Thyroid gland (tissue), 4 donors: ENCODE results near the gene RAB11FIP4. TPM values are rescaled to one million over a fixed set of nuclear protein-coding genes. Genes with fewer than 3 reads are reported as not detected.

ENCODE experiments used
- DNase-seq, 2 donors: peaks; one replicate each; pipeline ENCODE4 v3.0.0-alpha.2; 2019
- H3K27ac ChIP-seq, 3 donors: fragments of 200-600 bp; sonication (generic); 1 replicate in 2 of 3; 2 replicates in 1 of 3; pipeline ENCODE4 v1.5.1; 2016 to 2019; ENCODE audit warnings: mild to moderate bottlenecking in 1 of 3, moderate library complexity in 1 of 3
- H3K27me3 ChIP-seq: fragments of 200-600 bp; sonication (generic); one replicate; pipeline ENCODE4 v1.5.1; 2019
- H3K36me3 ChIP-seq, 2 donors: fragments of 200-600 bp; sonication (generic); one replicate each; pipeline ENCODE4 v1.5.1; 2016 to 2019
- H3K4me1 ChIP-seq, 2 donors: fragments of 200-600 bp; sonication (generic); one replicate each; pipeline ENCODE4 v1.5.1; 2017 to 2019
- H3K4me3 ChIP-seq, 3 donors: fragments of 200-600 bp; sonication (generic); replicated peaks in 1 of 3; 1 replicate in 2 of 3; 2 replicates in 1 of 3; pipeline ENCODE4 v1.5.1; 2016; ENCODE audit warnings: mild to moderate bottlenecking in 1 of 3
- H3K9me3 ChIP-seq: fragments of 200-600 bp; sonication (generic); one replicate; pipeline ENCODE4 v1.5.1; 2017
- POLR2A ChIP-seq, 2 donors: fragments of 450-650 bp; IDR thresholded peaks; one replicate each; pipeline ENCODE4 v1.6.1; 2017; ENCODE audit warnings: antibody characterized with exemption in 2 of 2, mild to moderate bottlenecking in 2 of 2, moderate library complexity in 1 of 2
- WGBS, 2 donors: methylation state at CpG; one replicate each; pipeline ENCODE4 v1.1.5; 2017; 5-methylcytosine and 5-hydroxymethylcytosine counted together
- intact Hi-C: fragments of 100-400 bp; cut with DNase I; formaldehyde crosslinking; loops from one replicate; pipeline ENCODE4 v1.15.1; 2023
- total RNA-seq, 4 donors: library from RNA; depleted of rRNA; stranded (reverse); fragments of >200 nt; gene quantifications; one replicate each; pipeline ENCODE4 v1.2.3, GENCODE V29; 2016
- TF ChIP-seq, protein P1 (sequence below), 6 experiments: fragments of 200-600 bp in 3 of 6; fragments of 450-650 bp in 3 of 6; sonication (generic) in 3 of 6; IDR thresholded peaks; one replicate each; pipeline ENCODE4 v1.5.1; 2016 to 2019; ENCODE audit warnings: antibody characterized with exemption in 6 of 6, mild to moderate bottlenecking in 2 of 6, inconsistent platforms in 1 of 6, moderate library complexity in 1 of 6

The RAB11FIP4 gene
- total RNA-seq, 4 donors from 2014 or later = 21.1 to 44.5 (median 24.9) TPM

DNA sequence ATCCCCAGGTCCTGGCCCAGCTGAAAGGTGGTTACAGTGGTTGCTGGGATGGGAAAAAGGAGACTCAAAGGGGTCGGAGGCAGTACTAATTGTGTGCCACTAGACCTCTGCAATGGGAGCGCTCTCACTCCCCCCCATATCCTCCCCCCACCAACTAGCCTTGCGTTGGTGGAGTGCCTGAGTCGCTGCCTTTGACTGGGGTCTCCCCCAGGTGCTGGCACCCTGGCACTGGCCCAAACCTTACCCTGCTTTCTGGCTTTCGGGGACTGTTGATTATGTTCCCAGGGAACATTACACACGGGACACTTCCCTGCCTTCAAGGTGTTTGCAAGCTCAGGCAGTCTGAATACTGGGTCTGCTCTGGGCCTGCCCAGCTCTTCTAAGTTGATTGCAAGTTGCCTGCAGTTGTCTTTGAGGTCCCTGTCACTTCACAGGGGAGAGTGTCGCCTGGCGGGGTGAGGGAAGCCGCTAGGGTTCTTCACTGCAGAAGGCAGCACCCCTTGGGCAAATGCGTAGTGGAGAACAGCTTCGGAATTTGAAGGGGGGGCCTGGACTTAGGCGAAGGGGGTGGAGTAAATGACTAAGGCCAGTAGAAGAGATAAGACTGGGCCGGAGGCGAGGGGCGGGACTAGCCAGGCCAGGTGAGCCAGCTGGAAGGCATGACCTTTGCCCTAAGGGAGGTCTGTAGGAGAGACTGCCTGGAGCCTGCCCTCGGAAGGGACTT, 98.0 kb downstream of the RAB11FIP4 start:
- DNase-seq = peak in 1 of 2 donors; percentile 13
- Histone ChIP-seq H3K27ac (peak overlapping the region in 1 of 3 donors; percentile 81), H3K27me3 (no peaks in the 10 kb centered on the region), H3K4me3 (peak overlapping the region in 1 of 3 donors; percentile 62), H3K9me3 (no peaks in the 10 kb centered on the region), H3K36me3 (no peaks in the 10 kb centered on the region), H3K4me1 (peaks cover 18 to 35% of the 10 kb centered on the region in 2 donors)
- 79 to 80% methylated on average over 16 of the region's 16 CpGs for WGBS, 2 donors
- intact Hi-C loops = no loop called here
- TF ChIP-seq POLR2A (IDR thresholded peaks at IDR 0.05) = no peak
- TF ChIP-seq, protein P1, sequence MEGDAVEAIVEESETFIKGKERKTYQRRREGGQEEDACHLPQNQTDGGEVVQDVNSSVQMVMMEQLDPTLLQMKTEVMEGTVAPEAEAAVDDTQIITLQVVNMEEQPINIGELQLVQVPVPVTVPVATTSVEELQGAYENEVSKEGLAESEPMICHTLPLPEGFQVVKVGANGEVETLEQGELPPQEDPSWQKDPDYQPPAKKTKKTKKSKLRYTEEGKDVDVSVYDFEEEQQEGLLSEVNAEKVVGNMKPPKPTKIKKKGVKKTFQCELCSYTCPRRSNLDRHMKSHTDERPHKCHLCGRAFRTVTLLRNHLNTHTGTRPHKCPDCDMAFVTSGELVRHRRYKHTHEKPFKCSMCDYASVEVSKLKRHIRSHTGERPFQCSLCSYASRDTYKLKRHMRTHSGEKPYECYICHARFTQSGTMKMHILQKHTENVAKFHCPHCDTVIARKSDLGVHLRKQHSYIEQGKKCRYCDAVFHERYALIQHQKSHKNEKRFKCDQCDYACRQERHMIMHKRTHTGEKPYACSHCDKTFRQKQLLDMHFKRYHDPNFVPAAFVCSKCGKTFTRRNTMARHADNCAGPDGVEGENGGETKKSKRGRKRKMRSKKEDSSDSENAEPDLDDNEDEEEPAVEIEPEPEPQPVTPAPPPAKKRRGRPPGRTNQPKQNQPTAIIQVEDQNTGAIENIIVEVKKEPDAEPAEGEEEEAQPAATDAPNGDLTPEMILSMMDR (IDR thresholded peaks at IDR 0.05) = no peak

DNA sequence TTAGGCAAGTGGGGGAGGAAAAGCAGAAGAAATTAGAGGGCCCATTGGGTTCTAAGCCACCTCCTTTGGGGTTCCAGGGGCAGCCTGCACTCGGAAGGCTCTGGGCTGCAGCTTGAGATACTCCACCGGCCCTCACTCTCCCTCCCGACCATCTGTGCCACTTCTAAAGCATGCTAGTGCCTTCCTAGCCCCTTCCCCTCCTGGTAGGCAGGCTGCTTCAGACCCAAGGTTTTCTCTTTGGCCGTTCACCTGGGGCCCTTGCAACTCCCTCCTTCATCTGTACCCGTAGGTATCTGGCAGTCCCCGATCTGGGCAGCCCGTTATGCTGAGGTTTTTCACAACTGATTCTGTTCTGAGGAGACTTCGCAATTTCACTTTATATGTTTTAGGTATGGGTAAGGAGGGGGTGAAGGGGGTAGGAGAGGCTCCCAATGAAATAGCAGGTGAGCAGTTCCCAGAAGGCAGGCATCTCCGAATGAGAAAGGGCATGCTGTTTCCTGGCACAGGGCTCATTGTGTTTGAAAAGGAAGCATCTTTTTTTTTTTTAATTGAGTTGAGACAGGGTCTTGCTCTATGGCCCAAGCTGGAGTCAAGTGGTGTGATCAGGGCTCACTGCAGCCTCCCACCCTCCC, 98.7 kb downstream of the RAB11FIP4 start:
- Histone ChIP-seq H3K9me3 (no peaks in the 10 kb centered on the region), H3K36me3 (no peaks in the 10 kb centered on the region), H3K4me3 (no peak overlapping the region), H3K27me3 (no peaks in the 10 kb centered on the region), H3K27ac (no peak overlapping the region), H3K4me1 (peaks cover 24 to 42% of the 10 kb centered on the region in 2 donors)
- TF ChIP-seq POLR2A (IDR thresholded peaks at IDR 0.05) = no peak
- TF ChIP-seq, protein P1 (IDR thresholded peaks at IDR 0.05) = no peak
- no peak for DNase-seq
- WGBS, 2 donors = 82 to 85% methylated on average over 9 of the region's 9 CpGs
- intact Hi-C loops = no loop called here

DNA sequence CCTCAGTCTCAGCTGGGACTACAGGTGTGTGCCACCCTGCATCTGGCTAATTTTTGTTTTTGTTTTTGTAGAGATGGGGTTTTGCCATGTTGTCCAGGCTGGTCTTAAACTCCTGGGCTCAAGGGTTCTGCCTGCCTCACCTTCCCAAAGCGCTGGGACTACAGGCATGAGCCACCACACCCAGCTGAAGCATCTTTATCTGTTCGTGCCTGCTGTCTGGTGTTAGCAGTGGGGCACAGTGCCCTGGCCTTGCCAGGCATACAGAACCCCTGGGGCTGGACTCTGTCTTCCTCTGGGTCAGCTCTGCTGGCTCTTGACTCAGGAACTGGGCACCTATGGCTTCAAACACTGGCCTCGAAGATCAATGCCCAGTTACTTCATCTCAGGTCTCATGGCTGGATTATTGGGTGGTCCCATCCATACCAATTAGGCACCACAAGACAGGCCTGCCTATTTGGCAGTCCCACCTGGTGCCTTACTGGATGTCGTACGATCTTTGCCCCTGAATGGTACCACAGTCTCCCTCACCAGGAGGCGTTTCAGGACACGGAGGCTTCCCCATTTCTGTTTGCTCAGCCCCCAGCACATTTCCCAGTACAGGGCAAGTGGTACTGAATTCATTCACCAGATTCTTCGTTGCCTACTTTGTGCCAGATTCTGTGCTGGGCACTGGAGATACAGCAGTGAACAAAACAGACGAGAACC, 99.3 kb downstream of the RAB11FIP4 start:
- Histone ChIP-seq H3K27me3 (no peaks in the 10 kb centered on the region), H3K27ac (no peak overlapping the region), H3K4me1 (peaks cover 27 to 48% of the 10 kb centered on the region in 2 donors), H3K9me3 (no peaks in the 10 kb centered on the region), H3K36me3 (no peaks in the 10 kb centered on the region), H3K4me3 (no peak overlapping the region)
- intact Hi-C loops = no loop called here
- WGBS, 2 donors = 89 to 92% methylated on average over 9 of the region's 9 CpGs
- no peak for TF ChIP-seq POLR2A (IDR thresholded peaks at IDR 0.05)
- TF ChIP-seq, protein P1 (IDR thresholded peaks at IDR 0.05) = no peak
- no peak for DNase-seq

DNA sequence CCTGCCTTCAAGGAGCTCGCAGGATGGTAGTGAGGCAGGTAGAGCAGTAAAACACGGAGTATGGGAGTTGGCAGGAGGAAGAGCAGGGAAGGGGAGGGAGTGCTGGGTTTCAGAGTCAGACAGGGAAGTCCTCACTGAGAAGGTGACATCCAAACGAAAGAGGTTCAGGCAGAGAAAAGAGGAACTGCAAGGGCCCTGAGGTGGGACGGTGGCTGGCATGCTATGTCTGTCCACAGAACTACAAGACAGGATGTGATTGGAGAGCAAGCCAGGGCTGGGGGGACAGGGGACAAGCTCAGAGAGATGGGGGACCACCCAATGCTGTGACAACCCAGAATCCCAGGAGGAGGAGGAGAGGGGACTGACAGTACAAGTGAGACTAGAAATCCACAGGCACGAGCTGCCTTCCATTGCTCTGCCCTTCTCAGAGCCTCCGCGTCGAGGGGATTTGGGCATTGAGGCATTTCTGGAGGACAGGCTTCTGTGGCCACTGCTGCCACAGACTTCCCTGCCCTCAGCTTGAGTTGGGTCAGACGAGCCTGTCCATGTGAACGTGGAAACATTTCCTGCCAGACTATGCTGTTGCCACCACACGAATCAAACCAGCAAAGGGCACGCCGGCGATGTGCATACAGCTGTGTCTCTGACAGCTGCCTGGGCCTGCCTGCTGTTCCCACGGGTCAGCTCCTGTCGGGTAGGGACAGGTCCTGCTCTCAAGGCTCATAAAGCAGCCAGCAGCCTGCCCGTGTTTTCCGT, 100.1 kb downstream of the RAB11FIP4 start:
- Histone ChIP-seq H3K36me3 (no peaks in the 10 kb centered on the region), H3K27ac (no peak overlapping the region), H3K9me3 (no peaks in the 10 kb centered on the region), H3K27me3 (no peaks in the 10 kb centered on the region), H3K4me1 (peaks cover 27 to 53% of the 10 kb centered on the region in 2 donors), H3K4me3 (no peak overlapping the region)
- intact Hi-C loops = no loop called here
- WGBS, 2 donors = 81 to 82% methylated on average over 14 to 16 of the region's 18 CpGs
- DNase-seq = no peak
- TF ChIP-seq POLR2A (IDR thresholded peaks at IDR 0.05) = no peak
- TF ChIP-seq, protein P1 (IDR thresholded peaks at IDR 0.05) = no peak
